HG03342 (cell line): ENCODE data around the gene INPPL1.

Experiments used
- ATAC-seq: cut with Tn5 transposase; IDR thresholded peaks from one replicate; pipeline ENCODE4 v1.9.1; 2021; ENCODE audit warnings: mild to moderate bottlenecking, moderate library complexity; ENCODE audit not compliant: unreplicated experiment

The INPPL1 gene

DNA sequence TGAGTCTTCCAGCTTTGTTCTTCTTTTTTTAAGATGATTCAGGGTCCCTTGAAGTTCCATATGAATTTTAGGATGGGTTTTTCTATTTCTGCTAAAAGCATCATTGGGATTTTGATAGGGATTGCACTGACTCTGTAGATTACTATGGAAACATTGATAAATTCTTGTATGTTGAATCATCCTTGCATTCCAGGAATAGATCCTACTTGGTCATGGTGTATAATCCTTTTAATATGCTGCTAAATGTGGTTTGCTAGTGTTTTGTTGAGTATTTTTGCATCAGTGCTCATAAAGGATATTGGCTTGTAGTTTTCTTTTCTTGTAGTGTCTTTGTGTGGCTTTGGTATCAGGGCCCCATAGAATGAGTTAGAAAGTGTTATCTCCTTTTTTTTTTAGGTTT is 54.3 kb downstream of the INPPL1 start:
- ATAC-seq, result no peak

DNA sequence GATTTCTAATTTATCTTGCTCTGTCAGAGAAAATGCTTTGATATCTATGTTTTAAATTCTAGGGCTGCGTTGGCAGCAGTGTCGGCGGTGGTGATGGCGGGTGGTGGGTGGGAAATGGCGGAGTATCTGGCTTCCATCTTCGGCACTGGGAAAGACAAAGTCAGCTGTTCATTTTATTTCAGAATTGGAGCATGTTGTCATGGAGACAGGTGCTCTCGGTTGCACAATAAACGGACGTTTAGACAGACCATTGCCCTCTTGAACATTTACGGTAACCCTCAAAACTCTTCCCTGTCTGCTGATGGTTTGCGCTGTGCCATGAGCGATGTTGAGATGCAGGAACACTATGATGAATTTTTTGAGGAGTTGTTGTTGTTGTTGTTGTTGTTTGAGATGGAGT is 55.5 kb downstream of the INPPL1 start:
- ATAC-seq, result no peak

DNA sequence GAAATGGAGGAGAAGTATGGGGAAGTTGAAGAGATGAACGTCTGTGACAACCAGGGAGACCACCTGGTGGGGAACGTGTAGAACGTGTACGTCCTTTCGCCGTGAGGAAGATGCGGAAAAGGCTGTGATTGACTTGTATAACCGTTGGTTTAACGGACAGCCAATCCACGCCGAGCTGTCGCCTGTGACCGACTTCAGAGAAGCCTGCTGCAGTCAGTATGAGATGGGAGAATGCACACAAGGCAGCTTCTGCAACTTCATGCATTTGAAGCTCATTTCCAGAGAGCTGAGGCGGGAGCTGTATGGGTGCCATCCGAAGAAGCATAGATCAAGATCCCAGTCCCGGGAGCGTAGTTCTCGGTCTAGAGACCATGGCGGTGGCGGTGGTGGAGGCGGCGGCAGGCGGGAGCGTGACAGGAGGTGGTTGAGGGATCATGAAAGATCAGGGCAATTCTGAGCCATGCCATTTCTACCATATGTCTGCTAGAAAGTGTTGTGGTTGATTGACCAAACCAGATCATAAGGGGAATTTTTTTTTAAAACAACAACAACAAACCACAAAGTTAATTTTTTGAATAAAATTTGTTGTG is 56.3 kb downstream of the INPPL1 start:
- no peak for ATAC-seq

DNA sequence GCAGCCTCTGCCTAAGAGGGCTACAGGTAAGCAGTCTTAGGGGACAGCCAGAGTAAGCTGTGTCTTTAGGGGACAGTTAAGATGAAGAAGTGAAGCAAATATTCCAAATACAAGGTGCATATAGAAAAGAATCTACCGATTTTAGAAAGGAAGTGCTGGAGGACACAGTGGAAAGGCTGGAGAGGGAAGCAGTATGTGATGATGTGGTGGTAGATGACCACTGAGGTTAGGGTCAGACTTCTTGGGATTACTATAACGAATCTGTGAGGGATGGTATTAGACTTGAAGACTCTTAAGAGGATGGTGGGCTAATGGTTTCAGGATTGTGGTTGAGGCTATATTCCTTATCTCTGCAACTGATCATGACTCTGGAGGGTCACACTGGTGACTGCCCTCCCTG is 59.4 kb downstream of the INPPL1 start:
- ATAC-seq, result no peak

DNA sequence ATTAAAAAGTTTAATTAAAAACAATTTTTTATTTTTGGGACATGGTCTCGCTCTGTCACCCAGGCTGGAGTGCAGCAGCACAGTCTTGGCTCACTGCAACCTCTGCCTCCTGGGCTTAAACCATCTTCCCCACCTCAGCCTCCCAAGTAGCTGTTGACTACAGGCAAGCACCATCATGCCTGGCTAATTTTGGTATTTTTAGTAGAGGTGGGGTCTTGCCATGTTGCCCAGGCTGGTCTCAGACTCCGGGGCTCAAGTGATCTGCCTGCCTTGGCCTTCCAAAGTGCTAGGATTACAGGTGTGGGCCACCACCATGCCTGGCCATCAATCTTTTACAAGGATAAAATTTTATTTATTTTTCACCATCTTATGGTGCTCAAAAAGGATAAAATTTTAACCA is 62.7 kb downstream of the INPPL1 start:
- no peak for ATAC-seq
